Astrocyte of the spinal cord (primary cell): ENCODE results near the gene MIS12.

ENCODE experiments used
- DNase-seq: peaks from one replicate; pipeline ENCODE4 v3.0.0; 2011; ENCODE audit warnings: low read depth, low spot score
- H3K4me3 ChIP-seq: 2 replicates; pipeline ENCODE4 v1.5.1; 2011; ENCODE audit warnings: low read depth, mild to moderate bottlenecking, low read length, moderate library complexity
- CTCF ChIP-seq: IDR thresholded peaks from 2 replicates; pipeline ENCODE4 v1.5.1; 2012; ENCODE audit warnings: low read depth, mild to moderate bottlenecking, low read length, inconsistent platforms
- in situ Hi-C: cut with HindIII; loops from 2 replicates; pipeline ENCODE4 v1.10.0; 2017; ENCODE audit warnings: low sequenced_read_pairs

Gene MIS12

DNA sequence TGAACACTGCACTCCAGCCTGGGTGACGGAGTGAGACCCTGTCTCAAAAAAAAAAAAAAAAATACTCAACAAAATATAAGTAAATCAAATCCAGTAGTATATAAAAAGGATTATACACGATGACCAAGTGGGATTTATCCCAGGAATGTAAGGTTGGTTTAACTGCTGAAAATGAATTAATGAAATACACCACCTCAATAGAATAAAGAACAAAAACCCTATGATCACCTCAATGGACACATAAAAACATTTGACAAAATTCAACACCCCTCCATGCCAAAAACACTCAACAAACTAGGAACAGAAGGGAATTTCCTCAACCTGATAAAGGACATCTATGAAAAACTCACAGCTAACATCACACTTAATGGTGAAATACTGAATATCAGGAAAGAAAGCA is 6.6 kb downstream of the MIS12 start:
- no peak for TF ChIP-seq CTCF
- in situ Hi-C loops, result no loop called here
- no peak overlapping the region for H3K4me3 ChIP-seq
- DNase-seq, result no peak

GRCh38 chr17:5499476-5500231 is 13.3 kb downstream of the MIS12 start:
- DNase-seq, result no peak

GRCh38 chr17:5500247-5500588 is 13.9 kb downstream of the MIS12 start:
- no peak for DNase-seq
- in situ Hi-C loops, result no loop called here

More at GRCh38 chr17:5499476-5500231, 13.3 kb downstream of the MIS12 start:
- peak overlapping the region; percentile 72 for H3K4me3 ChIP-seq
- in situ Hi-C loops, result no loop called here
- no peak for TF ChIP-seq CTCF

GRCh38 chr17:5500589-5501391 is 14.4 kb downstream of the MIS12 start:
- peak overlapping the region; percentile 72 for H3K4me3 ChIP-seq
- TF ChIP-seq CTCF, result no peak
- in situ Hi-C loops, result no loop called here
- peak; percentile 88 for DNase-seq

More at GRCh38 chr17:5500247-5500588, 13.9 kb downstream of the MIS12 start:
- peak overlapping the region; percentile 72 for H3K4me3 ChIP-seq
- no peak for TF ChIP-seq CTCF

GRCh38 chr17:5501685-5502084 is 15.3 kb downstream of the MIS12 start:
- no peak for TF ChIP-seq CTCF
- no peak overlapping the region for H3K4me3 ChIP-seq
- in situ Hi-C loops, result no loop called here
- no peak for DNase-seq

- TF ChIP-seq CTCF, result no peak
- in situ Hi-C loops, result no loop called here
- DNase-seq, result no peak
- H3K4me3 ChIP-seq, result no peak overlapping the region
Measured at GRCh38 chr17:5502552-5502951, 16.2 kb downstream of the MIS12 start.
